Gastrocnemius medialis (tissue), 4 donors: ENCODE measurements around the gene TNFSF13. TPM values are rescaled to one million over a fixed set of nuclear protein-coding genes. Genes with fewer than 3 reads are reported as not detected.
A peak's percentile ranks its signal among the peaks of the same experiment; 100 is the strongest.

Experiments used
- ATAC-seq, 2 donors: fragments of 150-250 bp; one replicate each; pipeline ENCODE4 v1.9.1; 2016
- DNase-seq, 2 donors: peaks; one replicate each; pipeline ENCODE4 v3.0.0-alpha.2; 2019
- H3K27ac ChIP-seq, 4 donors: fragments of 200-600 bp; sonication (generic); 1 replicate in 1 of 4; 2 replicates in 3 of 4; pipeline ENCODE4 v1.5.1; 2016 to 2018; ENCODE audit warnings: mild to moderate bottlenecking in 2 of 4, moderate library complexity in 1 of 4
- H3K27me3 ChIP-seq, 3 donors: fragments of 200-600 bp; sonication (generic) in 2 of 3; 1 replicate in 1 of 3; 2 replicates in 2 of 3; pipeline versions ENCODE4 v1.5.1 to v1.6.0; 2016 to 2019; ENCODE audit warnings: mild to moderate bottlenecking in 1 of 3, moderate library complexity in 1 of 3
- H3K36me3 ChIP-seq, 2 donors: fragments of 200-600 bp; sonication (generic) in 1 of 2; one replicate each; pipeline ENCODE4 v1.5.1; 2017 to 2018
- H3K4me1 ChIP-seq, 2 donors: fragments of 200-600 bp; sonication (generic) in 1 of 2; one replicate each; pipeline ENCODE4 v1.5.1; 2016 to 2017; ENCODE audit warnings: mild to moderate bottlenecking in 2 of 2
- H3K4me3 ChIP-seq, 4 donors: fragments of 200-600 bp; sonication (generic) in 3 of 4; 1 replicate in 1 of 4; 2 replicates in 3 of 4; pipeline ENCODE4 v1.5.1; 2016 to 2019; ENCODE audit warnings: mild to moderate bottlenecking in 2 of 4
- H3K9me3 ChIP-seq, 3 donors: fragments of 200-600 bp; sonication (generic) in 2 of 3; 1 replicate in 1 of 3; 2 replicates in 2 of 3; pipeline ENCODE4 v1.5.1; 2016 to 2019
- POLR2A ChIP-seq, 2 donors: fragments of 450-650 bp; IDR thresholded peaks; one replicate each; pipeline ENCODE4 v1.6.1; 2017; ENCODE audit warnings: antibody characterized with exemption in 2 of 2, mild to moderate bottlenecking in 2 of 2, moderate library complexity in 2 of 2
- in situ Hi-C, 4 donors: fragments of 200-750 bp; cut with MboI; loops; one replicate each; pipeline versions ENCODE4 v1.15.0 to v1.8.0; 2017; ENCODE audit warnings: low sequenced_read_pairs in 4 of 4
- intact Hi-C: fragments of 100-400 bp; cut with DNase I; formaldehyde crosslinking; loops from one replicate; pipeline ENCODE4 v1.15.1; 2023; ENCODE audit warnings: low total_unique reads
- total RNA-seq, 4 donors: library from RNA; depleted of rRNA; stranded (reverse); fragments of >200 nt; gene quantifications; one replicate each; pipeline versions ENCODE4 v1.1.0 to v1.2.3, GENCODE V29; 2016
- TF ChIP-seq, protein P1 (sequence below), 5 experiments: fragments of 450-650 bp in 3 of 5; fragments of 200-600 bp in 2 of 5; sonication (generic) in 2 of 5; IDR thresholded peaks in 4 of 5; conservative IDR thresholded peaks in 1 of 5; 1 replicate in 4 of 5; 2 replicates in 1 of 5; pipeline ENCODE4 v1.5.1; 2016 to 2019; ENCODE audit warnings: antibody characterized with exemption in 5 of 5, mild to moderate bottlenecking in 3 of 5, moderate library complexity in 3 of 5

The TNFSF13 gene
- total RNA-seq, 4 donors from 2014 or later = 2.8 to 8.4 (median 5.0) TPM

DNA sequence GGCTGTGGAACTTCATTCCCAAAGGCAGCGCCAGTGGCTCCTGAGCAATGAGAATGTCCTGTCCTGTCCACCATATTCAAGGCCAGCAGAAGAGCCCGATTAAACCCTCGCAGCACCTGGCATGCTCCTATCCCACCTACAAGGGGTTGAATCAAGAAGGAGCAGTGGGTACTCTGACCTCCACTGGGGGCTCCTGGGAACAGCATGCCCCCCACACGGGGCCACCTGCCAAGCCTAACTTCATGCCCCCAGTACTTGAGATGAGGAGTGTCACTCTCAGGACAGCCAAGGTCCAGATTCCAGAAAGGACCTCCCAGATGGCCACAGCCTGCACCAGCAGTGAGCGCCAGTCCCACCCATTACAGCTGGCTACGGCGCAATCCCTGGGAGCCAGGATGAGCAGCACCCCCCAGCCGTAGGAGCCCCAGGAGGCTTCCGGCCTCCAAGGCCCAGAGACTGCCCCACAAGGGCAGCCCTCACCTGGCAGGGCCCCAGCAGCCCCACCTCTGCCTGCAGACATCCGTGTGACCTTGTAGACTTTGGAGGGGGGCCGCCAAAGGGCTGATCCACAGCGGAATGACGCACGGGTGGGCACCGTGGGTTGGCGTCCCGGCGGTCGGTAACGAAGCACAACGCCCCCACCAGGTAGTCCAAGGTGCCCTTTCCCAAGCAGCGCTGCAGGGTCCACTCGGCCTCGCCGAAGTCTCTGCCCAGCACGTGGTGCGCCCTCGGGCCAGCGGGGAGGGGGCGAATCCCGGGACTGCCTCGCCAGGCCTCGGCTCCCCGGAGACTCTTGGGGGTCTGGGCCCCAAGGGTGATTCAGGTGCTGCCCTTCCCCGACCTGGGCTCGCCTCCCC is 24.1 kb downstream of the TNFSF13 start:
- Histone ChIP-seq H3K27me3 (no peaks in the 10 kb centered on the region), H3K4me3 (peak overlapping the region; percentile 67 to 84 (median 68)), H3K36me3 (peaks cover 0 to 26% of the 10 kb centered on the region in 2 donors), H3K27ac (peak overlapping the region; percentile 98 to 100 (median 99)), H3K4me1 (peaks cover 57 to 59% of the 10 kb centered on the region in 2 donors), H3K9me3 (no peaks in the 10 kb centered on the region)
- DNase-seq = no peak
- TF ChIP-seq, protein P1, sequence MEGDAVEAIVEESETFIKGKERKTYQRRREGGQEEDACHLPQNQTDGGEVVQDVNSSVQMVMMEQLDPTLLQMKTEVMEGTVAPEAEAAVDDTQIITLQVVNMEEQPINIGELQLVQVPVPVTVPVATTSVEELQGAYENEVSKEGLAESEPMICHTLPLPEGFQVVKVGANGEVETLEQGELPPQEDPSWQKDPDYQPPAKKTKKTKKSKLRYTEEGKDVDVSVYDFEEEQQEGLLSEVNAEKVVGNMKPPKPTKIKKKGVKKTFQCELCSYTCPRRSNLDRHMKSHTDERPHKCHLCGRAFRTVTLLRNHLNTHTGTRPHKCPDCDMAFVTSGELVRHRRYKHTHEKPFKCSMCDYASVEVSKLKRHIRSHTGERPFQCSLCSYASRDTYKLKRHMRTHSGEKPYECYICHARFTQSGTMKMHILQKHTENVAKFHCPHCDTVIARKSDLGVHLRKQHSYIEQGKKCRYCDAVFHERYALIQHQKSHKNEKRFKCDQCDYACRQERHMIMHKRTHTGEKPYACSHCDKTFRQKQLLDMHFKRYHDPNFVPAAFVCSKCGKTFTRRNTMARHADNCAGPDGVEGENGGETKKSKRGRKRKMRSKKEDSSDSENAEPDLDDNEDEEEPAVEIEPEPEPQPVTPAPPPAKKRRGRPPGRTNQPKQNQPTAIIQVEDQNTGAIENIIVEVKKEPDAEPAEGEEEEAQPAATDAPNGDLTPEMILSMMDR (IDR thresholded peaks at IDR 0.05 in 4 of 5, conservative IDR thresholded peaks at IDR 0.05 in 1 of 5) = no peak
- TF ChIP-seq POLR2A (IDR thresholded peaks at IDR 0.05) = no peak
- in situ Hi-C loops = no loop called here
- ATAC-seq = no peak
- intact Hi-C loops = no loop called here

DNA sequence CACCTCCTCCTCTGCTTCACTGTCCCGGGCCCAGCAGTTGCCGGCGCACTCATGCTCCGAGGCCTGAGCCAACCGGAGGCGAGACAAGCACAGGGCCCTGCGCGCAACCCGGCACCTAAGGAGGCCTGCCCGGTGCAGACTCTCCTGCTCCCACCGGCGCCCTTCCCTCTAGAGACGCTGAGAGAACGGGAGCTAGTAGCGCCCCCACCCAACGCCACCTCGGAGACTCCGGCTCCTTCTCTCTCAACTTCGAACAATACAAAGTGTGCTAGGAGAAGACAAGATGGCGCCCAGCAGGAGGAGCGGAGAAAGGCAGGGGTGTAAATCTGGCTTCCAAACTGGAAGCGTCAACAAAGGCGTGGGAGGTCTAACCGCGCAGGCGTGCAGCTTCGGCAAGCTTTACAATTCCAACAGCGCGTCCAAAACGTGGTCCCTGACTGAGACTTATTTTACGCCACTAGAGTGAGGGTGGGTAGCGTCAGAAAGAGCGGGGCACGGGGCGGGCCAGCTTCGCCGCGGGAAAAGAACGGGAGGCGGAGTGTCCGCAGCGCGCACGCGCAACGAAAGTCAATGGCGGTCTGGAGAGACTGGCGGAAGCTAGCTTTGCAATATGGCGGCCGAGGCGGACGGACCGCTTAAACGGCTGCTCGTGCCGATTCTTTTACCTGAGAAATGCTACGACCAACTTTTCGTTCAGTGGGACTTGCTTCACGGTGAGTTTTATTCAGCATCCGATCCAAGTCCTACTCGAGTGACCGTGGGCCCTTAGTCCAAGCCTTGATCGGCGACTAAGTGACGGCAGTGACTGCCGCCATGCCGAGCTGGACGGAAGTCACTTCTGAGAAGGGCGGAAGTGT is 24.9 kb downstream of the TNFSF13 start, which contains the start of gene MPDU1:
MPDU1 (plus strand) TSS at position 600 of the 857 bp plus-strand sequence; CDS start at position 611, 11 bp downstream.
- Histone ChIP-seq H3K27me3 (no peaks in the 10 kb centered on the region), H3K36me3 (peaks cover 0 to 24% of the 10 kb centered on the region in 2 donors), H3K9me3 (no peaks in the 10 kb centered on the region), H3K27ac (peak within 1 kb of the TSS; percentile 98 to 100 (median 99)), H3K4me3 (peak within 1 kb of the TSS; percentile 67 to 84 (median 68)), H3K4me1 (peaks cover 56 to 59% of the 10 kb centered on the region in 2 donors)
- peak; percentile 95 to 97 for DNase-seq
- TF ChIP-seq POLR2A (IDR thresholded peaks at IDR 0.05) = peak; percentile 54 to 73
- TF ChIP-seq, protein P1 (IDR thresholded peaks at IDR 0.05 in 4 of 5, conservative IDR thresholded peaks at IDR 0.05 in 1 of 5) = no peak
- intact Hi-C loops = no loop called here
- in situ Hi-C loops = no loop called here
- ATAC-seq = peak; percentile 87

DNA sequence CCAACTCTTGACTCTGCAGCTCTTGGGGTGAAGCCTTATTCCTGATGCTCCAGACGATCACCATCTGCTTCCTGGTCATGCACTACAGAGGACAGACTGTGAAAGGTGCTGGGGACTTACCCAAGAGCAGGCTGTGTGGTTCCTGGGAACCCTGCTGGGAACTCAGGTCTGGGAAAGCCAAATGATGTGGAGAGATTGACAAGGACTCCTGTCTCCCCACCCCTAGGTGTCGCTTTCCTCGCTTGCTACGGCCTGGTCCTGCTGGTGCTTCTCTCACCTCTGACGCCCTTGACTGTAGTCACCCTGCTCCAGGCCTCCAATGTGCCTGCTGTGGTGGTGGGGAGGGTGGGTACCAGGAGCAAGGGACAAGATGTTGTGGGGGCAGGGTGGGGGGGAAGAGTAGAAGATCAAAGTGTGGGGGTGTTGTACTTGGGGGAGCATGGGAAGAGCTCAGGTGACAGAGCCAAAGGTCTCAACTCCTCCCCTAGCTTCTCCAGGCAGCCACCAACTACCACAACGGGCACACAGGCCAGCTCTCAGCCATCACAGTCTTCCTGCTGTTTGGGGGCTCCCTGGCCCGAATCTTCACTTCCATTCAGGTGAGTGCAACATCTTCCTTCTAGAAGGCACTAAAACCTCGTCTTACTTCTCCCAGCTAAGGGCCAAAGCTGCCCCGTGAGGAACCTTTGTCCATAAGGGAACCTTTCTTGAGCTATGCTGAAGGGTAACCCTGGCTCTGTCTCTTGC is 28.3 kb downstream of the TNFSF13 start:
- H3K4me3 ChIP-seq = no peak overlapping the region
- peaks cover 0 to 32% of the 10 kb centered on the region in 2 donors for H3K36me3 ChIP-seq
- in situ Hi-C loops = no loop called here
- no peaks in the 10 kb centered on the region for H3K9me3 ChIP-seq
- intact Hi-C loops = no loop called here
- H3K27me3 ChIP-seq = no peaks in the 10 kb centered on the region
- ATAC-seq = no peak
- H3K4me1 ChIP-seq = peaks cover 42 to 53% of the 10 kb centered on the region in 2 donors
- H3K27ac ChIP-seq = peak overlapping the region in 3 of 4 donors; percentile 2 to 62 (median 20)
- no peak for TF ChIP-seq POLR2A (IDR thresholded peaks at IDR 0.05)
- TF ChIP-seq, protein P1 (IDR thresholded peaks at IDR 0.05 in 4 of 5, conservative IDR thresholded peaks at IDR 0.05 in 1 of 5) = peak in 1 of 5 experiments; percentile 13
- DNase-seq = peak in 1 of 2 donors; percentile 52
